H9 (cell line): Measurements from ENCODE around the gene SLC36A4. TPM values are rescaled to one million over a fixed set of nuclear protein-coding genes. Genes with fewer than 3 reads are reported as not detected.

Experiments used
- DNase-seq: peaks from one replicate; pipeline ENCODE4 v3.0.0-alpha.2; 2017
- H2AFZ ChIP-seq: one replicate; pipeline ENCODE4 v1.6.1; 2013; ENCODE audit warnings: mild to moderate bottlenecking, low read length, control low read depth, moderate library complexity
- H2AK5ac ChIP-seq: 2 replicates; pipeline ENCODE4 v1.6.1; 2013; ENCODE audit warnings: low read length, control low read depth, mixed read lengths; ENCODE audit not compliant: insufficient read length
- H2BK120ac ChIP-seq: one replicate; pipeline ENCODE4 v1.6.1; 2013; ENCODE audit warnings: low read depth, mild to moderate bottlenecking, low read length, control low read depth, inconsistent platforms; ENCODE audit not compliant: poor library complexity, severe bottlenecking
- H2BK12ac ChIP-seq: 2 replicates; pipeline ENCODE4 v1.6.1; 2013; ENCODE audit warnings: low read length, control low read depth, mixed read lengths, low read depth; ENCODE audit not compliant: insufficient read length
- H2BK15ac ChIP-seq: 2 replicates; pipeline ENCODE4 v1.6.1; 2013; ENCODE audit warnings: low read depth, low read length, control low read depth
- H2BK20ac ChIP-seq: one replicate; pipeline ENCODE4 v1.6.1; 2013; ENCODE audit warnings: low read depth, mild to moderate bottlenecking, low read length, control low read depth, inconsistent platforms; ENCODE audit not compliant: poor library complexity, severe bottlenecking
- H2BK5ac ChIP-seq: 2 replicates; pipeline ENCODE4 v1.6.1; 2013; ENCODE audit warnings: low read length, control low read depth, mixed read lengths; ENCODE audit not compliant: insufficient read length
- H3K14ac ChIP-seq: 2 replicates; pipeline ENCODE4 v1.6.1; 2013; ENCODE audit warnings: low read length, control low read depth; ENCODE audit not compliant: insufficient read depth
- H3K18ac ChIP-seq: 2 replicates; pipeline ENCODE4 v1.6.1; 2013; ENCODE audit warnings: low read depth, mild to moderate bottlenecking, mixed read lengths, low read length, control low read depth; ENCODE audit not compliant: insufficient read length
- H3K23ac ChIP-seq: 2 replicates; pipeline ENCODE4 v1.6.1; 2013; ENCODE audit warnings: low read length, control low read depth, mixed read lengths, low read depth; ENCODE audit not compliant: insufficient read length
- H3K23me2 ChIP-seq: 2 replicates; pipeline ENCODE4 v1.6.1; 2013; ENCODE audit warnings: low read depth, mild to moderate bottlenecking, mixed read lengths, low read length, control low read depth; ENCODE audit not compliant: insufficient read length, poor library complexity, severe bottlenecking
- H3K27ac ChIP-seq: 2 replicates; pipeline ENCODE4 v1.5.1; 2013; ENCODE audit warnings: low read length, control low read depth, mixed read lengths, low read depth; ENCODE audit not compliant: insufficient read length
- H3K27me3 ChIP-seq: 2 replicates; pipeline ENCODE4 v1.6.1; 2013; ENCODE audit warnings: low read length, control low read depth, inconsistent platforms; ENCODE audit not compliant: insufficient read depth
- H3K4ac ChIP-seq: 2 replicates; pipeline ENCODE4 v1.6.1; 2013; ENCODE audit warnings: low read depth, mild to moderate bottlenecking, control low read depth, inconsistent platforms, low read length, moderate library complexity
- H3K4me1 ChIP-seq: 2 replicates; pipeline ENCODE4 v1.6.1; 2013; ENCODE audit warnings: low read length, control low read depth, inconsistent platforms; ENCODE audit not compliant: insufficient read depth
- H3K4me2 ChIP-seq: 2 replicates; pipeline ENCODE4 v1.6.1; 2013; ENCODE audit warnings: low read length, control low read depth, mixed read lengths; ENCODE audit not compliant: insufficient read length, insufficient read depth
- H3K56ac ChIP-seq: 2 replicates; pipeline ENCODE4 v1.6.1; 2013; ENCODE audit warnings: low read depth, mild to moderate bottlenecking, mixed read lengths, low read length, control low read depth; ENCODE audit not compliant: insufficient read length
- H3K79me1 ChIP-seq: 2 replicates; pipeline ENCODE4 v1.6.1; 2013; ENCODE audit warnings: low read depth, mild to moderate bottlenecking, moderate library complexity, low read length, control low read depth, inconsistent platforms; ENCODE audit not compliant: insufficient read depth, poor library complexity, severe bottlenecking
- H3K79me2 ChIP-seq: 2 replicates; pipeline ENCODE4 v1.6.1; 2013; ENCODE audit warnings: low read length, control low read depth, inconsistent platforms; ENCODE audit not compliant: insufficient read depth
- H3K9ac ChIP-seq: 2 replicates; pipeline ENCODE4 v1.6.1; 2013; ENCODE audit warnings: low read length, control low read depth, mixed read lengths; ENCODE audit not compliant: insufficient read length; ENCODE audit errors: extremely low read depth
- H3K9me3 ChIP-seq: one replicate; pipeline ENCODE4 v1.6.1; 2013; ENCODE audit warnings: low read depth, low read length, inconsistent platforms; ENCODE audit not compliant: control insufficient read depth
- H3T11ph ChIP-seq: one replicate; pipeline ENCODE4 v1.6.1; 2013; ENCODE audit warnings: mild to moderate bottlenecking, low read length, control low read depth, inconsistent platforms
- H4K20me1 ChIP-seq: one replicate; pipeline ENCODE4 v1.6.1; 2013; ENCODE audit not compliant: control insufficient read depth, insufficient read length, insufficient read depth
- H4K5ac ChIP-seq: 2 replicates; pipeline ENCODE4 v1.6.1; 2013; ENCODE audit warnings: low read depth, mild to moderate bottlenecking, mixed read lengths, low read length, control low read depth; ENCODE audit not compliant: insufficient read length
- H4K8ac ChIP-seq: replicated peaks from 2 replicates; pipeline ENCODE4 v1.6.1; 2013; ENCODE audit warnings: low read length, control low read depth, mixed read lengths, low read depth; ENCODE audit not compliant: insufficient read length
- H4K91ac ChIP-seq: 2 replicates; pipeline ENCODE4 v1.6.1; 2013; ENCODE audit warnings: low read depth, mild to moderate bottlenecking, moderate library complexity, mixed read lengths, low read length, control low read depth; ENCODE audit not compliant: insufficient read length
- H3K27ac Mint-ChIP-seq, 3 experiments: 2 replicates in 2 of 3; 3 replicates in 1 of 3; pipeline ENCODE4 v1.8.0; 2020 to 2021; ENCODE audit warnings: mixed read lengths in 3 of 3, mild to moderate bottlenecking in 1 of 3, moderate library complexity in 1 of 3
- H3K27me3 Mint-ChIP-seq: 2 replicates; pipeline ENCODE4 v1.8.0; 2021; ENCODE audit warnings: low read depth, mild to moderate bottlenecking, moderate library complexity, mixed read lengths
- H3K36me3 Mint-ChIP-seq, 3 experiments: 2 replicates in 2 of 3; 3 replicates in 1 of 3; pipeline ENCODE4 v1.8.0; 2020 to 2021; ENCODE audit warnings: low read depth in 3 of 3, mixed read lengths in 3 of 3; ENCODE audit not compliant: insufficient read depth in 1 of 3
- H3K4me1 Mint-ChIP-seq, 2 experiments: 2 replicates each; pipeline ENCODE4 v1.8.0; 2020; ENCODE audit warnings: mixed read lengths in 2 of 2
- H3K4me3 Mint-ChIP-seq, 2 experiments: 2 replicates in 1 of 2; 3 replicates in 1 of 2; pipeline ENCODE4 v1.8.0; 2020 to 2021; ENCODE audit warnings: mild to moderate bottlenecking in 2 of 2, mixed read lengths in 2 of 2, moderate library complexity in 1 of 2
- H3K9me3 Mint-ChIP-seq, 2 experiments: 2 replicates in 1 of 2; 3 replicates in 1 of 2; pipeline ENCODE4 v1.8.0; 2020; ENCODE audit warnings: mild to moderate bottlenecking in 2 of 2, mixed read lengths in 2 of 2, moderate library complexity in 1 of 2
- CTCF ChIP-seq: fragments of 200-600 bp; sonication (generic); conservative IDR thresholded peaks from 3 replicates; pipeline ENCODE4 v1.8.0; 2021; ENCODE audit warnings: antibody characterized with exemption, mild to moderate bottlenecking
- WGBS: extraction: QIAGEN DNeasy Blood & Tissue Kit; methylation state at CpG from one replicate; pipeline ENCODE4 v1.1.7; 2013; ENCODE audit warnings: missing lambda C conversion rate, low lambda C conversion rate, mixed read lengths; ENCODE audit not compliant: insufficient read length; ENCODE audit errors: extremely low coverage; 5-methylcytosine and 5-hydroxymethylcytosine counted together
- total RNA-seq: library from RNA; stranded (reverse); gene quantifications from 2 replicates; pipeline ENCODE4 v1.2.1, GENCODE V29; 2021

The SLC36A4 gene
- total RNA-seq, 1 experiment from 2014 or later = 33.3 TPM

- H3K27ac ChIP-seq = no peak overlapping the region
- no peak overlapping the region for H3T11ph ChIP-seq
- H4K91ac ChIP-seq = no peak overlapping the region
- H3K4ac ChIP-seq = no peak overlapping the region
- DNase-seq = no peak
- TF ChIP-seq CTCF = no peak
- H3K4me2 ChIP-seq = no peak overlapping the region
- H3K18ac ChIP-seq = no peak overlapping the region
- H3K23ac ChIP-seq = no peak overlapping the region
- no peak overlapping the region for H3K14ac ChIP-seq
- H2AFZ ChIP-seq = no peak overlapping the region
- Mint-ChIP-seq H3K4me3 (no peak overlapping the region), H3K27me3 (no peaks in the 10 kb centered on the region), H3K4me1 (no peaks in the 10 kb centered on the region), H3K27ac (no peak overlapping the region), H3K9me3 (no peaks in the 10 kb centered on the region; a peak in 1 of 5 replicates), H3K36me3 (no peaks in the 10 kb centered on the region; a peak in 2 of 7 replicates)
- H2AK5ac ChIP-seq = no peak overlapping the region
- H4K5ac ChIP-seq = no peak overlapping the region
- H3K79me1 ChIP-seq = no peaks in the 10 kb centered on the region
- H3K27me3 ChIP-seq = no peaks in the 10 kb centered on the region
- no peak overlapping the region for H4K8ac ChIP-seq
- no CpG with 5 or more reads among the region's 1 CpG for WGBS
- no peak overlapping the region for H2BK12ac ChIP-seq
- H3K79me2 ChIP-seq = no peaks in the 10 kb centered on the region
- H2BK20ac ChIP-seq = no peak overlapping the region
- H2BK15ac ChIP-seq = no peak overlapping the region
- H2BK5ac ChIP-seq = no peak overlapping the region
- H3K9me3 ChIP-seq = no peaks in the 10 kb centered on the region
- H3K4me1 ChIP-seq = no peaks in the 10 kb centered on the region
- no peaks in the 10 kb centered on the region for H3K23me2 ChIP-seq
- no peak overlapping the region for H3K9ac ChIP-seq
- H3K56ac ChIP-seq = no peak overlapping the region
- no peaks in the 10 kb centered on the region for H4K20me1 ChIP-seq
- no peak overlapping the region for H2BK120ac ChIP-seq
These were observed 65.0 kb downstream of the SLC36A4 start for GRCh38 chr11:93132836-93133235.
